ELR (cell line): ENCODE data around the gene RAX.

Experiments used
- DNase-seq: peaks from one replicate; pipeline ENCODE4 v3.0.0-alpha.2; 2015; ENCODE audit warnings: low read depth

Gene RAX

DNA sequence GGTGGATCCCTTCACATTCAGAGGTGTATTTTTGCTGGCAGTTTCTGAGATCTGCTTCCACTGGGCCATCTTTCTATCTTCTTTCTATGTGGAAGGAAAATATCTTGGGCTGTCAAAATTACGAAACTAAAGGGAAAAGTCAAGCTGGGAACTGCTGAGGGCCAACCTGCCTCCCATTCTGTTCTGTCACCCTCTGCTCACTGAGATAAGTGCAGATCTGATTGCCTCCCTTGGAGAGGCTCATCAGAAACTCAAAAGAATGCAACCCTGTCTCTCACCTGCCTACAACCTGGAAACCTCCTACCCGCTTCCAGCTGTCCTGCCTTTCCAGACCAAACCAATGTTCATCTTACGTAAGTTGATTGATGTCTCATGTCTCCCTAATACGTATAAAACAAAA lies 26.5 kb downstream of the RAX start:
- DNase-seq: no peak

GRCh38 chr18:59242906-59243305 lies 30.3 kb downstream of the RAX start:
- DNase-seq: peak; percentile 43

GRCh38 chr18:59239642-59240041 lies 33.6 kb downstream of the RAX start:
- DNase-seq: no peak

DNA sequence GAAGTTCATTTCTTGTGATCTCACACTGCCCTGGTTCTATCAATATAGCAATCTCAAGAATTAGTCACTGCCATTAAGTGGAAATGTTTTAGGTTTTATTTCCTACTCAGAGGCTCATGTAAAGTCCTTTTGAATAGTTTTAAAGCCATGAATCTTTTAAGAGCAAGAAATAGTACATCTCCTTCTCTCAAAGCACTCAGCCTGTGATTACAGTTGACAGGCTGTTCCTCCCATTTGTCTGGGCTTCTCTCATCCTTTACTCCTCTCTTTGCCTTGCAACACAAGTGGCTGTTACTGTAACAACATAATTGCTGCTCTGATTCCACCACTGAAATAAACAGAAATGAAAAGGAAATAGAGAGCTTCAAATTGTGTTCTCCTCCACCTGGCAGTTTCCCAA lies 34.9 kb downstream of the RAX start:
- peak; percentile 20 for DNase-seq

- peak; percentile 92 for DNase-seq
These were observed 40.2 kb downstream of the RAX start for GRCh38 chr18:59233017-59233410.

- DNase-seq: no peak
These were observed 40.8 kb downstream of the RAX start for GRCh38 chr18:59232309-59233016.

GRCh38 chr18:59231877-59232276 lies 41.4 kb downstream of the RAX start:
- DNase-seq: no peak

DNA sequence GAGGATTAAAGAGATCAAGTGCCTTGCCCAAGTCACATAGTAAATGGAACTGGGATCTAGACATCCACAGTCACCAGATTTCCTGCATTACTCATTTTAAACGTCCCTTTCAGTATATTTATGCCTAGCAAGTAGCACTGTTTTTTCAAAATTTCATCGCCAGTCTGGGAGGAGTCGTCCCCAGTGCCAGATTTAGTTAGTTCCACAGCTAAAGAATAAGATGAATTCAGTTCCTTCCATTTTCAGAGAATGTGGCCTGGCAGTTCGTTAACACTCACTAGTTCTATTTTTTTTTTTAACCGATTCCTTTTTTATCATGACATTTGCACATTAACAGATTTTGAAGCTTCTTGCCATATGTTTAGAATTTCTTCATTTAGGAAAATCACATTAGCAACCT lies 42.1 kb downstream of the RAX start:
- DNase-seq: peak; percentile 12

- DNase-seq: no peak
These were observed 43.4 kb downstream of the RAX start for GRCh38 chr18:59229701-59230443.

GRCh38 chr18:59229191-59229590 lies 44.1 kb downstream of the RAX start:
- DNase-seq: peak; percentile 71

GRCh38 chr18:59228351-59228750 lies 44.9 kb downstream of the RAX start:
- peak; percentile 60 for DNase-seq

- DNase-seq: no peak
These were observed 50.9 kb downstream of the RAX start for GRCh38 chr18:59222341-59222740.

- DNase-seq: peak; percentile 25
These were observed 52.2 kb downstream of the RAX start for GRCh38 chr18:59220784-59221765.

DNA sequence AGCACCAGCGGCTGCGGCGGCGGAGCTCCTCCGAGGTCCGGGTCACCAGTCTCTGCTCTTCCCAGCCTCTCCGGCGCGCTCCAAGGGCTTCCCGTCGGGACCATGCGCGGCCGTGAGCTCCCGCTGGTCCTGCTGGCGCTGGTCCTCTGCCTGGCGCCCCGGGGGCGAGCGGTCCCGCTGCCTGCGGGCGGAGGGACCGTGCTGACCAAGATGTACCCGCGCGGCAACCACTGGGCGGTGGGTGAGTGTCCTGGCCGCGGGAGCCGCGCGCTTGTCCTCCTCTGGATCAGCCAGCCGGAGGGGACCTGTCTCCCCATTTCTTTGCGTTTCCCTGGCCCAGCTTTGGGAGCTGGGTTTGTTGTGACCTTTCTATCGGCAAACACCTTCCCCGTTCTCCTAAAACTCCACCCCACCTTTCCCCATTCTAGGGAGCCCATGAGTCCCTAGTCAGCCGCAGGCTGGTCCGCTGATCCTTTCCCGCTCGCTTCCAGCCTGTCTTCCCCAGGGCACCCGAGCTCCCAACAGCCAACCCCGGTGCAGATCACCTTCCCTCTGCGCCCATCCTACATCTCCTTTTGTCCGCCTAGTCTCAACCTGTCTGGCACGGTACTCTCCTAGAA lies 53.0 kb downstream of the RAX start:
- no peak for DNase-seq

DNA sequence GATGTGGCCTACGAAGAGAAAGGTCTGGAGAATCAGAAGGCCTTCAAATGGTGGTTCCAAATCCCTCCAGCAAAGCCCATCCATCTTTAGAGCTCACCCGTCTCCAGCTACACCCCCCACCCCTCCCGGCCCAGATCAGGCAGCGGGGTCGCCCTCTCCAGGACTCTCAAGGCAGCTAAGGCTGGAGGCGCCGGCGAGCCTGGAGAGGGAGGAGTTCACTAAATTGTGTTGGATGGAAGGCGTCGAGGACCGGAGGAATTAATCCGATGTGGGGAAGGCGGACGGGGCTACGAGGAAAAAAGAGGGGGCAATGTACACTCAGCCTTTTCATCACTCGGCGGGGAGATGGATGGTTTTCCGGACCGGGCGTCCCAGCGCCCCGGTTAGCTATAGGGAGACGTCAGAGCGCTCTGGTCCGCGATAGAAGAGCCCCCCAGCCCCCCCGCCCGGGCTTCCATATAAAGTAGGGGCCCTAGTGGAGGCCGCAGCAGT lies 53.5 kb downstream of the RAX start, which contains the start of gene GRP:
GRP (plus strand) TSS at position 487 of the 492 bp plus-strand sequence. CDS start 108 bp downstream, outside the sequence.
- DNase-seq: no peak

DNA sequence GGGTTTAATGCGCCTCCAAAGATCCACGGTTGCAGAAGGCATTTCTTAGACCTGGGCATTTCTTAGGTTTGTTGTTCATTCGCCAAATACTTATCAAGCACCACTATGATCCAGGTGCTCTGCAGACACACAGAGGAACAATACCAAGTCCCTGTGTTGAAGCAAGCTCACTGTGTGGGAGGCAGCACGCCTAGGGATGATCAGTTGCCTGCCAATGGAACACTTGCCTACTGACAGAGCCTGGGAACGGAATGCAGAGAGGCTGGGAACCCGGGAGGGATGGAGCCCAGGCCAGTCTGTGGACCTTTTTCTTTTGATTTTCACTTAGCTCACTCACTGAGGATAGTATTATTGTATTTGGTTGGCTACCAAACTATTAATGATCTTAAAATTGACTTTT lies 55.2 kb downstream of the RAX start:
- DNase-seq: no peak
